Astrocyte of the spinal cord (primary cell): ENCODE data around the gene TMEM127.

ENCODE experiments used
- DNase-seq: peaks from one replicate; pipeline ENCODE4 v3.0.0; 2011; ENCODE audit warnings: low read depth, low spot score
- H3K4me3 ChIP-seq: 2 replicates; pipeline ENCODE4 v1.5.1; 2011; ENCODE audit warnings: low read depth, mild to moderate bottlenecking, low read length, moderate library complexity
- in situ Hi-C: cut with HindIII; loops from 2 replicates; pipeline ENCODE4 v1.10.0; 2017; ENCODE audit warnings: low sequenced_read_pairs
- TF ChIP-seq, protein P1 (sequence below): IDR thresholded peaks from 2 replicates; pipeline ENCODE4 v1.5.1; 2012; ENCODE audit warnings: low read depth, mild to moderate bottlenecking, low read length, inconsistent platforms

TMEM127 gene

DNA sequence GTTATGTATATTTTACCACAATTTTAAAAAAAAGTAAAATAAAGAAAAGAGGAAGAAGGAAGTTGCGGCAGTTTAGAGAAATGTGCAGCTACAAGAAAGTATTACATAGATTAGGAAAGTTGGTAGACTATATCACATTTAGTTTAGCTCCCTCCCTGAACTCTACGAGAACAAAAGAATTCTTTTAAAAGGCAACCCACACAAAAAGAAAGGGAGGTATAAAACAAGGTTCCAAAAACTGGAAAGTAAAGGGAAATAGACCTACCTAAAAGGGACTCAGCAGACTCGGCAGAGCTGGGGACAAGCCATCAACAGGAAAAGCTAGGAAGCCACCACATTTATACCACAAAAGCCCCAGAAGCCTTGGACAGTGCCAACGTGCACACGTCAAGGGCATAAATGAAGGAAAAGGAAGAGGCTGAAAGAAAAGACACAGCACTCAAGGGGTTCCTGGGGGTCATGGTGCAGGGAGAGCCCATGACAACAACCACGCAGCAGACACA, 9.1 kb downstream of the TMEM127 start:
- no peak for DNase-seq
- no peak overlapping the region for H3K4me3 ChIP-seq
- TF ChIP-seq, protein P1, sequence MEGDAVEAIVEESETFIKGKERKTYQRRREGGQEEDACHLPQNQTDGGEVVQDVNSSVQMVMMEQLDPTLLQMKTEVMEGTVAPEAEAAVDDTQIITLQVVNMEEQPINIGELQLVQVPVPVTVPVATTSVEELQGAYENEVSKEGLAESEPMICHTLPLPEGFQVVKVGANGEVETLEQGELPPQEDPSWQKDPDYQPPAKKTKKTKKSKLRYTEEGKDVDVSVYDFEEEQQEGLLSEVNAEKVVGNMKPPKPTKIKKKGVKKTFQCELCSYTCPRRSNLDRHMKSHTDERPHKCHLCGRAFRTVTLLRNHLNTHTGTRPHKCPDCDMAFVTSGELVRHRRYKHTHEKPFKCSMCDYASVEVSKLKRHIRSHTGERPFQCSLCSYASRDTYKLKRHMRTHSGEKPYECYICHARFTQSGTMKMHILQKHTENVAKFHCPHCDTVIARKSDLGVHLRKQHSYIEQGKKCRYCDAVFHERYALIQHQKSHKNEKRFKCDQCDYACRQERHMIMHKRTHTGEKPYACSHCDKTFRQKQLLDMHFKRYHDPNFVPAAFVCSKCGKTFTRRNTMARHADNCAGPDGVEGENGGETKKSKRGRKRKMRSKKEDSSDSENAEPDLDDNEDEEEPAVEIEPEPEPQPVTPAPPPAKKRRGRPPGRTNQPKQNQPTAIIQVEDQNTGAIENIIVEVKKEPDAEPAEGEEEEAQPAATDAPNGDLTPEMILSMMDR: no peak
- in situ Hi-C loops: no loop called here

- H3K4me3 ChIP-seq: no peak overlapping the region
- DNase-seq: no peak
- TF ChIP-seq, protein P1: no peak
- in situ Hi-C loops: no loop called here
These were observed 11.2 kb downstream of the TMEM127 start for GRCh38 chr2:96254571-96254970.

DNA sequence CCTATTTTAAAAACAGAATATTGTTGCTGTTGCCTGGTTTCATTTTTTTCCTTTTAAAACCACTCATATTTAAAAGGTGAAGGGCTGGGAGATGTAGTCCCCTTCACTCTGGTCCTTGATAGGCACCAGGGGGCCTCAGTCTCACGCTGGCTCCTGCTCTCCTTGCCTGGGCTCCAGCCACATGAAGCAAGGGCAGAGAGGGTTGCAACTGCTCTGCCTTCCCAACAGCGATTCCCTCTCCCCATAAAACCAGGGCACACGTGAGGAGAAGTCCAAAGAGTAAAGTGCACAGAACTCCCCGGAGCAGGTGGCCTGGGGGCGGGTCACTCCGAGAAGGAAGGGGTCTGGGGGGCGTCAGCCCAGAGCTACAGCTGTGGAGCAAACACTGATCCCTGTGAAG, 12.8 kb downstream of the TMEM127 start:
- in situ Hi-C loops: no loop called here
- DNase-seq: no peak

GRCh38 chr2:96252526-96252925, 13.3 kb downstream of the TMEM127 start:
- in situ Hi-C loops: no loop called here
- no peak for DNase-seq
- TF ChIP-seq, protein P1: no peak
- no peak overlapping the region for H3K4me3 ChIP-seq

More for the DNA sequence above, 12.8 kb downstream of the TMEM127 start:
- H3K4me3 ChIP-seq: no peak overlapping the region
- TF ChIP-seq, protein P1: no peak

DNA sequence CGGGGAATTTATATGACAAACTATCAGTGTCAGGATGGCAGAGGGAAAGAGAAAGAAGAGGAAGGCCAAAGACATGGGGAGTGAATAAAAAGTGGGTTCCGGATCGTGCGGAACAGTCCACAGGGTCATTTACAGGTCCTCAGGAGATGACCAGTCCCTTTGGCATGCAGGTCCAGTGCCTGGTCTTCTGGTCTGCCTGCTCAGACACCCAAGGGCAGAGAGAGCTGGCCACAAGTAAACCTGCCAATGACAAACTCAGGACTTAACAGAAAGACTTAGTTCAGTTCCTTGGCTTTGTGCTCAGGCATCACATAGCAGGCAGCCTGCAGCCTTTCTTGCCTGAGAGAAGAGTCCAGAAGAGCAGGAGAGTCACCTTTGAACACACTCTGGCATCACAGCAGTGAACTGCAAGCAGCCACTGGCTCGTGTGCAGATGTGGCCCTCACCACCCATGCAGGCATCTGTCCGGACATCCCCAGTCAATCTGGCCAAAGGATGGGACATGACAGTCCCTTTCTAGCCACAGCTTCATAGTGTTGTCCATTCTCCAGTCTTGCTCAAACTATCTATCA, 14.0 kb downstream of the TMEM127 start:
- TF ChIP-seq, protein P1: no peak
- H3K4me3 ChIP-seq: no peak overlapping the region
- in situ Hi-C loops: no loop called here
- peak; percentile 97 for DNase-seq

DNA sequence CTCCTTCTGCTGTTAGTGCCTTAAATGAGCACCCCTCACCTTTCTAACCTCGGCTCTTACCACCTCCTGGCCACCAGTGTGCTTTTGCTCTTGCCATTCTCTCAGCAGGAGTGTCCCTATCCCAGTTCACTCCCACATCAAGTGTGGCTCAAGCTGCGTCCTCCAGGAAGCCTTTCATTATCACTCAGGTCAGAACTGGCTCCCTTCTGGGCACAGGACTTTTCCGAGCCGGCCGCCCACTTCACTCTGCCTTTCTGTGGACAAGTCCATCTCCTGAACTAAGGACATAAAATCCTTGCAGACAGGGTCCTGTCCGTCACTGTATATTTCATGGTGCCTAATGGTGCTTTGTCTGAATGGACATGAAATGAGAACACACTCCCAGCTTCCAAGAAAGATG, 15.6 kb downstream of the TMEM127 start:
- no peak for DNase-seq
- H3K4me3 ChIP-seq: no peak overlapping the region
- in situ Hi-C loops: no loop called here
- TF ChIP-seq, protein P1: no peak
